Measurements from ENCODE around the gene SLBP.

Gene SLBP

GRCh38 chr4:1660948-1661677 lies 51.0 kb downstream of the SLBP start:
- no peak for DNase-seq (ENCODE audit: low read depth in 2 of 2)
- H3K4me3 ChIP-seq (replicated peaks in 1 of 2; ENCODE audit: low read depth in 2 of 2, low read length in 2 of 2), result no peak overlapping the region
- TF ChIP-seq, protein P1, sequence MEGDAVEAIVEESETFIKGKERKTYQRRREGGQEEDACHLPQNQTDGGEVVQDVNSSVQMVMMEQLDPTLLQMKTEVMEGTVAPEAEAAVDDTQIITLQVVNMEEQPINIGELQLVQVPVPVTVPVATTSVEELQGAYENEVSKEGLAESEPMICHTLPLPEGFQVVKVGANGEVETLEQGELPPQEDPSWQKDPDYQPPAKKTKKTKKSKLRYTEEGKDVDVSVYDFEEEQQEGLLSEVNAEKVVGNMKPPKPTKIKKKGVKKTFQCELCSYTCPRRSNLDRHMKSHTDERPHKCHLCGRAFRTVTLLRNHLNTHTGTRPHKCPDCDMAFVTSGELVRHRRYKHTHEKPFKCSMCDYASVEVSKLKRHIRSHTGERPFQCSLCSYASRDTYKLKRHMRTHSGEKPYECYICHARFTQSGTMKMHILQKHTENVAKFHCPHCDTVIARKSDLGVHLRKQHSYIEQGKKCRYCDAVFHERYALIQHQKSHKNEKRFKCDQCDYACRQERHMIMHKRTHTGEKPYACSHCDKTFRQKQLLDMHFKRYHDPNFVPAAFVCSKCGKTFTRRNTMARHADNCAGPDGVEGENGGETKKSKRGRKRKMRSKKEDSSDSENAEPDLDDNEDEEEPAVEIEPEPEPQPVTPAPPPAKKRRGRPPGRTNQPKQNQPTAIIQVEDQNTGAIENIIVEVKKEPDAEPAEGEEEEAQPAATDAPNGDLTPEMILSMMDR (IDR thresholded peaks at IDR 0.05; ENCODE audit: low read depth, low read length), result no peak

GRCh38 chr4:1659104-1660043 lies 52.7 kb downstream of the SLBP start:
- TF ChIP-seq, protein P1 (IDR thresholded peaks at IDR 0.05; ENCODE audit: low read depth, low read length), result no peak
- DNase-seq (ENCODE audit: low read depth in 2 of 2), result no peak
- H3K4me3 ChIP-seq (replicated peaks in 1 of 2; ENCODE audit: low read depth in 2 of 2, low read length in 2 of 2), result no peak overlapping the region

DNA sequence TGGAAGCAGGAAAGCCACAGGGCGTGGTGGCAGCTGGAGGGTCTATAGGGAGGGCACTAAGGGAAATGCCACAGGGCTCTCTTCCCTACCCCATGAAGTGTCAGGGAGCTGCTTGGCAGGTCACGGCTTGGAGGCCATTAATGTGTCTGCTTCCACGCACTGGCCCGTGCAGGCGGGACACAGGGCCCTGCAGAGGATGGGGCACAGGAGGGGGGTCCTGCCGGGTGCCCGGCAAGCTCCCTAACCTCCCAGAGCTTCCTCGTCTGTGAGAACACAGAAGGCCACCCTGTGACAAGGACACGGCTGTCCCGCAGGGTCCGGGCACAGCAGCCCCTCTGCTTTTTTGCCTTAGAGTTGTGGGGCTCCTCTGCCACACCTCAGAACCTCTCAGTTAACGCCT lies 53.5 kb downstream of the SLBP start:
- DNase-seq (ENCODE audit: low read depth in 2 of 2), result no peak
- TF ChIP-seq, protein P1 (IDR thresholded peaks at IDR 0.05; ENCODE audit: low read depth, low read length), result no peak
- no peak overlapping the region for H3K4me3 ChIP-seq (replicated peaks in 1 of 2; ENCODE audit: low read depth in 2 of 2, low read length in 2 of 2)

- DNase-seq (ENCODE audit: low read depth in 2 of 2), result no peak
- no peak overlapping the region for H3K4me3 ChIP-seq (replicated peaks in 1 of 2; ENCODE audit: low read depth in 2 of 2, low read length in 2 of 2)
- TF ChIP-seq, protein P1 (IDR thresholded peaks at IDR 0.05; ENCODE audit: low read depth, low read length), result no peak
Measured at GRCh38 chr4:1658146-1658545, 54.0 kb downstream of the SLBP start.

- TF ChIP-seq, protein P1 (IDR thresholded peaks at IDR 0.05; ENCODE audit: low read depth, low read length), result no peak
Measured at GRCh38 chr4:1656986-1657385, 55.1 kb downstream of the SLBP start.

GRCh38 chr4:1656132-1656531 lies 56.0 kb downstream of the SLBP start:
- H3K4me3 ChIP-seq (replicated peaks in 1 of 2; ENCODE audit: low read depth in 2 of 2, low read length in 2 of 2), result no peak overlapping the region
- TF ChIP-seq, protein P1 (IDR thresholded peaks at IDR 0.05; ENCODE audit: low read depth, low read length), result no peak
- DNase-seq (ENCODE audit: low read depth in 2 of 2), result no peak

More at GRCh38 chr4:1656986-1657385, 55.1 kb downstream of the SLBP start:
- H3K4me3 ChIP-seq (replicated peaks in 1 of 2; ENCODE audit: low read depth in 2 of 2, low read length in 2 of 2), result no peak overlapping the region
- DNase-seq (ENCODE audit: low read depth in 2 of 2), result no peak

Measured in cardiac fibroblast (primary cell).